Measurements from ENCODE around the gene PPP1R27. TPM values are rescaled to one million over a fixed set of nuclear protein-coding genes. Genes with fewer than 3 reads are reported as not detected.
A peak's percentile ranks its signal among the peaks of the same experiment; 100 is the strongest.

PPP1R27 gene
- polyA plus RNA-seq, 1 experiment, result not detected

DNA sequence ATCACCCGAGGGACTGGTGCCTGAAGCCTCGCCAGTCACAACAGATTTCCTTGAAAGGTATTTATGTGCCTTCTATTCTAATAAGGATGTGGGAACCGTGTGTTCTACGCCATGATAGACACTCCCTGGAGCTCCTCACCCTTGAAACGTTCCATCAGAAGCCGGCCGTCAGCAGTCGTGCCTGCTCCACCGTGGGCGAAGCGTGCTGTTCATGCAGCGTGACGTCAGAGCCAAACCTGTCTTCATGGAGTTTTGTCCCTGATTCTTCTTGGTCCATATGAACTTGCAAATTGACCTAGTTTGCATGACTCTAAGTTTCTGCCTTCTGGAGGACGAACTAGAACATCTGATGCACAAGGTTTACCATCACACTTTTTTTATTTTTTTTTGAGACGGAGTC is 4.5 kb upstream of the PPP1R27 start:
- ChIA-PET CTCF (no interaction called here), POLR2A (no interaction called here)
- DNase-seq (ENCODE audit: low read depth), result no peak
- H3K36me3 ChIP-seq (ENCODE audit: control insufficient read depth, insufficient read depth, low read length), result peaks cover 13% of the 10 kb centered on the region
- TF ChIP-seq, protein P1, sequence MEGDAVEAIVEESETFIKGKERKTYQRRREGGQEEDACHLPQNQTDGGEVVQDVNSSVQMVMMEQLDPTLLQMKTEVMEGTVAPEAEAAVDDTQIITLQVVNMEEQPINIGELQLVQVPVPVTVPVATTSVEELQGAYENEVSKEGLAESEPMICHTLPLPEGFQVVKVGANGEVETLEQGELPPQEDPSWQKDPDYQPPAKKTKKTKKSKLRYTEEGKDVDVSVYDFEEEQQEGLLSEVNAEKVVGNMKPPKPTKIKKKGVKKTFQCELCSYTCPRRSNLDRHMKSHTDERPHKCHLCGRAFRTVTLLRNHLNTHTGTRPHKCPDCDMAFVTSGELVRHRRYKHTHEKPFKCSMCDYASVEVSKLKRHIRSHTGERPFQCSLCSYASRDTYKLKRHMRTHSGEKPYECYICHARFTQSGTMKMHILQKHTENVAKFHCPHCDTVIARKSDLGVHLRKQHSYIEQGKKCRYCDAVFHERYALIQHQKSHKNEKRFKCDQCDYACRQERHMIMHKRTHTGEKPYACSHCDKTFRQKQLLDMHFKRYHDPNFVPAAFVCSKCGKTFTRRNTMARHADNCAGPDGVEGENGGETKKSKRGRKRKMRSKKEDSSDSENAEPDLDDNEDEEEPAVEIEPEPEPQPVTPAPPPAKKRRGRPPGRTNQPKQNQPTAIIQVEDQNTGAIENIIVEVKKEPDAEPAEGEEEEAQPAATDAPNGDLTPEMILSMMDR (IDR thresholded peaks at IDR 0.05; ENCODE audit: insufficient read depth, low read depth, low read length), result no peak
- no peak overlapping the region for H3K4me3 ChIP-seq (ENCODE audit: low read depth, low read length)
- H3K27me3 ChIP-seq (ENCODE audit: control insufficient read depth, insufficient read depth, low read length), result no peaks in the 10 kb centered on the region

DNA sequence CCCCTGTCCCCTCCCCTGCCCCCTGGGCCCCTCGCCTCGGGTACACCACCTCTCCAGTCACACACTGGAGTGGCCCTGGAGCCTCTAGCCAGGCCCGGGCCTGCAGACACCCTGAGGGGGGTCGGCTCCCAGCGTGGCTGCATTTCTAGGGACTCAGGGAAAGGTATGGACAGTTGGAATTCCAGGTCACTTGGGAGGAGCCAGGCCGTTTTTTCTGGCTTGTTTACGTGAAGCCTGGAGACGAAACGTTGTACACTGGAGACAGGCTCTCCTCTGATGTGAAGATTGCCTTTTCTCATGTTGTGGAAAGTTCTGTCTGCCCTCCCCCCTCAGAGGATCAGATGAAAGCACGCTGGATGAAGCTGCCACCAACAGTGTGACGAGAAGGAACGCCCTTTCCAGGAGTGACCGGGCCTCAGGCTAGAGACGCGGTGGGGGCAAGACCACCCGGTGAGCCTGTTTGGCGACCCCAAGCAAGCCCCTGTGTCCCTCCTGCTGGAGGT is 4.0 kb upstream of the PPP1R27 start:
- Histone ChIP-seq H3K27me3 (ENCODE audit: control insufficient read depth, insufficient read depth, low read length) (no peaks in the 10 kb centered on the region), H3K4me3 (ENCODE audit: low read depth, low read length) (no peak overlapping the region), H3K36me3 (ENCODE audit: control insufficient read depth, insufficient read depth, low read length) (peaks cover 10% of the 10 kb centered on the region)
- ChIA-PET CTCF (no interaction called here), POLR2A (no interaction called here)
- TF ChIP-seq, protein P1 (IDR thresholded peaks at IDR 0.05; ENCODE audit: insufficient read depth, low read depth, low read length), result no peak
- DNase-seq (ENCODE audit: low read depth), result no peak

DNA sequence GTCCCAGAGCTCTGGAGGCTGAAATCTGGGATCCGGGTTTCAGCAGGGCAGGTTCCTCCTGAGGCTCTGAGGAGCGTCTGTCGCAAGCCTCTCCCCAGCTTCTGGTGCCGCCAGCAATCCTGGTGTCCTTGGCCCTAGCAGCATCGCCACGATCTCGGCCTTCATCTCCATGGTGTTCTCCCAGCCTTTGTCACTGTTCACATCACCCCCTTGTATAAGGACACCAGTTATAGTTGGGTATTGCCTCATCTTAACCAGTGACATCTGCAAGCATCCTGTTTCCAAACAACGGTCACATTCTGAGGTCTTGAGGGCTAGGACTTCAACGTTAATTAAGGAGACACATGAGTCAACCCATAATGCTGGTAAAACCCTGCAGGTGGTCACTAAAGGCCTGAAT is 2.8 kb upstream of the PPP1R27 start:
- ChIA-PET CTCF (no interaction called here), POLR2A (no interaction called here)
- TF ChIP-seq, protein P1 (IDR thresholded peaks at IDR 0.05; ENCODE audit: insufficient read depth, low read depth, low read length), result no peak
- no peaks in the 10 kb centered on the region for H3K27me3 ChIP-seq (ENCODE audit: control insufficient read depth, insufficient read depth, low read length)
- H3K4me3 ChIP-seq (ENCODE audit: low read depth, low read length), result no peak overlapping the region
- peaks cover 3% of the 10 kb centered on the region for H3K36me3 ChIP-seq (ENCODE audit: control insufficient read depth, insufficient read depth, low read length)
- peak; percentile 69 for DNase-seq (ENCODE audit: low read depth)

DNA sequence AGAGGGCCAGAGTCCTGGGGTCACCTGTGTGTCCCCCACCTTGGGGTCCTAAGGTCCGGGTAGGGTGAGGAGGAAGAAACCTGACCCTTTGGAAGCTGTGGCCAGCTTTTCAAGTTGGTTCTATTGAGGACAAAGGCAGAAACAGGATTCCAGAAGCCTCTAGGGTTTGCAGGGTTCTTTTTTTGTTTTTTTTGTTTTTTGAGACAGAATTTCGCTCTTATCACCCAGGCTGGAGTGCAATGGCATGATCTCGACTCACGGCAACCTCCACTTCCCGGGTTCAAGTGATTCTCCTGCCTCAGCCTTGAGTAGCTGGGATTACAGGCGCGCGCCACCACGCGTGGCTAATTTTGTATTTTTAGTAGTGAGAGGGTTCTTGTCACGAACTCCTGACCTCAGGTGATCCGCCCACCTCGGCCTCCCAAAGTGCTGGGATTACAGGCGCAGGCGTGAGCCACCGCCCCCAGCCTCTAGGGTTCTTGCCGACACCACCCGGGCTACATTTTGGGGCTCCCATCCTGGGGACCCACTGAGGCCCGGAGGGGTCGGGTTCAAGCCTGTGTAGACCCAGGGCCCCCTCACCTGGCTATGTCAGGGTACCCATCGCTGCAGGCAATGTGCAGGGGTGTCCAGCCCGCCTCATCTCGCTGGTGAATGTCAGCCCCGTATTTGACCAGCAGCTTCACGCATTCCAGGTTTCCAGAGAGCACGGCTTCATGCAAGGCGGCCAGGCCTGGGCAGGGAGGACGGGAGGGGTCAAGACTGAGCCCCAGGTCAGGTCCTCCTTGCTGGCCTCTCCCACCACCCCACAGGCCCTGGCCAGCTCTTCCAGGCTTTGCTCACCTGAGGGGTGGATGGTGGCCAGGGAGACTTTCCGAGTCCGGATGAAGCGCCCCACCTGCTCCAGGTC is 674 bp downstream of the PPP1R27 start:
- ChIA-PET CTCF (interaction anchor here (0.7 kb wide), 1 partner anchor 196 kb away, joined by 3 read pairs; no protein-coding TSS in a partner anchor), POLR2A (interaction anchor here (0.6 kb wide), 1 partner anchor 123 kb away, joined by 3 read pairs; no protein-coding TSS in a partner anchor)
- no peak for DNase-seq (ENCODE audit: low read depth)
- no peaks in the 10 kb centered on the region for H3K27me3 ChIP-seq (ENCODE audit: control insufficient read depth, insufficient read depth, low read length)
- TF ChIP-seq, protein P1 (IDR thresholded peaks at IDR 0.05; ENCODE audit: insufficient read depth, low read depth, low read length), result no peak
- no peaks in the 10 kb centered on the region for H3K36me3 ChIP-seq (ENCODE audit: control insufficient read depth, insufficient read depth, low read length)
- H3K4me3 ChIP-seq (ENCODE audit: low read depth, low read length), result peak overlapping the region; percentile 84

DNA sequence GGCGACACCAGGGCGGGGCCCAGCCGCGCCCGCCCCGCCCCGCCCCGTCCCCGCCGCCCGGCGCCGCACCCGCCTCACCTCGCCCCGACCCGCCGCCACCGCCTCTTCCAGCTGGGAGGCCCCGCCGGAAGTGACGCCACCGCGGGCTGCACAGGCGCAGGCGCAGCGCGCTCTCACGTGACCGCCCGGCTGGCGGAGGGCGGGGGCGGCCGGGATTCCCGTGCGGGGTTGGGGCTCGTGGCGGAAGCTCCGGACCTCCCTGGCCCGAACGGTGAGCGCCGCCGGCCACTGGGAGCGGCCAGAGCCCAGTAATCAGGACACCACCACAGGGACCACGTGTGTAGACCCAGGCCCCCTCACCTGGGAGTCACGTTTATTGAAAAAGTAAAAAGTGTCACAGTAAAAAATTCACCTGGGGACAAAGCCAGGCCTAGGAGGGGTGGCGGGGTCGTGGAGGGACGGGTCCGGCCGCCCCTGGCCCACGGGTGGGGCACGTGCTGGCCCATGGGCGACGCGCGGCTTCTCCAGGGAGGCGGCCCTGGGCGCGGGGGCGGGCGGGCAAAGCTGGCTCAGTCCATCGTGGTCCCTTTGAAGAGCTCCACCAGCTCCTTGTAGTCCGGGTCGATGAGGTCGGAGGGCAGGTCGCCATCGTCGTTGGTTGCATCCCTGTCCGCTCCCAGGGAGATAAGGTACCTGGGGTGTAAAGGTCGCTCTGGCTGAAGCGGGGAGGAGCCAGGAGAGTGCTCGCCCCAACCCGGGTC is 1.5 kb downstream of the PPP1R27 start, which contains the start of gene MCRIP1:
TSS of gene MCRIP1 (minus strand) at position 132 of the 761 bp plus-strand sequence. CDS start 8,785 bp downstream, outside the sequence.
- ChIA-PET CTCF (interaction anchor here (0.7 kb wide), 1 partner anchor 197 kb away, joined by 3 read pairs; no protein-coding TSS in a partner anchor), POLR2A (interaction anchor here (0.6 kb wide), 1 partner anchor 122 kb away, joined by 3 read pairs; no protein-coding TSS in a partner anchor)
- TF ChIP-seq, protein P1 (IDR thresholded peaks at IDR 0.05; ENCODE audit: insufficient read depth, low read depth, low read length), result no peak
- Histone ChIP-seq H3K27me3 (ENCODE audit: control insufficient read depth, insufficient read depth, low read length) (no peaks in the 10 kb centered on the region), H3K36me3 (ENCODE audit: control insufficient read depth, insufficient read depth, low read length) (no peaks in the 10 kb centered on the region), H3K4me3 (ENCODE audit: low read depth, low read length) (peak within 1 kb of the TSS; percentile 84)
- DNase-seq (ENCODE audit: low read depth), result peak; percentile 40
